Measurements from ENCODE around the gene PRDX4. TPM values are rescaled to one million over a fixed set of nuclear protein-coding genes. Genes with fewer than 3 reads are reported as not detected.

Gene PRDX4
- total and polyA plus RNA-seq, 2 experiments from 2014 or later, result 649 to 841 TPM

- no peaks in the 10 kb centered on the region for H3K9me3 ChIP-seq (ENCODE audit: low read depth)
- no peaks in the 10 kb centered on the region for H3K27me3 ChIP-seq
- H3K27ac ChIP-seq, result no peak overlapping the region
- H3K79me2 ChIP-seq, result no peaks in the 10 kb centered on the region
- no peak overlapping the region for H2AFZ ChIP-seq
- H3K4me2 ChIP-seq, result no peak overlapping the region
- H4K20me1 ChIP-seq (ENCODE audit: insufficient read depth, poor library complexity, severe bottlenecking), result no peaks in the 10 kb centered on the region
- no peak for TF ChIP-seq CTCF (IDR thresholded peaks at IDR 0.05; ENCODE audit: poor library complexity)
- TF ChIP-seq EZH2 (IDR thresholded peaks at IDR 0.05; ENCODE audit: borderline replicate concordance), result no peak
- no peak for TF ChIP-seq EZH2phosphoT487 (IDR thresholded peaks at IDR 0.05; ENCODE audit: low read depth, severe bottlenecking, unreplicated experiment)
- H3K4me3 ChIP-seq, result no peak overlapping the region
- no peaks in the 10 kb centered on the region for H3K9me2 ChIP-seq (replicated peaks; ENCODE audit: insufficient read depth)
- H3K4me1 ChIP-seq (ENCODE audit: insufficient read depth), result no peaks in the 10 kb centered on the region
- WGBS (ENCODE audit: low lambda C conversion rate, missing lambda C conversion rate), result 83% methylated on average over 8 of the region's 8 CpGs
- no peaks in the 10 kb centered on the region for H3K36me3 ChIP-seq (replicated peaks; ENCODE audit: insufficient read depth, low read depth)
- no peak for DNase-seq (ENCODE audit: low spot score)
Observed at GRCh38 chrX:23720117-23720677, 52.9 kb downstream of the PRDX4 start.

DNA sequence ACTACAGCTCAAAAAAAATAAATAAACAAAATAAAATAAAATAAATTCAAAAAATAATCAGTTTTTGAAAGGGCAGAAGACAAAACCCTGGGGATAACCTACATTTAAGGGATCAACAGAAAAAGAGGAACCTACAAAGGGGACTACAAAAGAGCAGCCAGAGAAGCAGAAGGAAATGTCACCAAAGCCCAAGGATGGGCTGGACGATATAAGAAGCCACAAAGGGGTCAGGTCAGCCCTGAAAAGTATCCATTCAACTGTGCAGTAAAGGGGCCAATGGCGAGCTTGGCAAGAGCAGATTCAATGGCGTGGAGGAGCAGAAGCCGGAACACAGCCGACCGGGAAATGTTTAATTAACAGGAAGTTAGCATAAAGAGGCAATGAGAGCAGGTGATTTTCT, 58.9 kb downstream of the PRDX4 start:
- Histone ChIP-seq H3K4me2 (no peak overlapping the region), H3K79me2 (no peaks in the 10 kb centered on the region), H4K20me1 (ENCODE audit: insufficient read depth, poor library complexity, severe bottlenecking) (no peaks in the 10 kb centered on the region), H3K27me3 (no peaks in the 10 kb centered on the region), H3K36me3 (replicated peaks; ENCODE audit: insufficient read depth, low read depth) (no peaks in the 10 kb centered on the region), H3K4me1 (ENCODE audit: insufficient read depth) (no peaks in the 10 kb centered on the region), H3K9me2 (replicated peaks; ENCODE audit: insufficient read depth) (no peaks in the 10 kb centered on the region), H3K4me3 (no peak overlapping the region), H3K9me3 (ENCODE audit: low read depth) (no peaks in the 10 kb centered on the region), H2AFZ (no peak overlapping the region), H3K27ac (no peak overlapping the region)
- TF ChIP-seq EZH2 (IDR thresholded peaks at IDR 0.05; ENCODE audit: borderline replicate concordance), result no peak
- no peak for TF ChIP-seq CTCF (IDR thresholded peaks at IDR 0.05; ENCODE audit: poor library complexity)
- TF ChIP-seq EZH2phosphoT487 (IDR thresholded peaks at IDR 0.05; ENCODE audit: low read depth, severe bottlenecking, unreplicated experiment), result no peak
- WGBS (ENCODE audit: low lambda C conversion rate, missing lambda C conversion rate), result 96% methylated on average over 6 of the region's 6 CpGs
- DNase-seq (ENCODE audit: low spot score), result no peak

- no peaks in the 10 kb centered on the region for H3K36me3 ChIP-seq (replicated peaks; ENCODE audit: insufficient read depth, low read depth)
- no peaks in the 10 kb centered on the region for H3K27me3 ChIP-seq
- H3K9me2 ChIP-seq (replicated peaks; ENCODE audit: insufficient read depth), result no peaks in the 10 kb centered on the region
- H2AFZ ChIP-seq, result no peak overlapping the region
- 98% methylated on average over 3 of the region's 3 CpGs for WGBS (ENCODE audit: low lambda C conversion rate, missing lambda C conversion rate)
- H3K79me2 ChIP-seq, result no peaks in the 10 kb centered on the region
- no peak for TF ChIP-seq CTCF (IDR thresholded peaks at IDR 0.05; ENCODE audit: poor library complexity)
- TF ChIP-seq EZH2phosphoT487 (IDR thresholded peaks at IDR 0.05; ENCODE audit: low read depth, severe bottlenecking, unreplicated experiment), result no peak
- TF ChIP-seq EZH2 (IDR thresholded peaks at IDR 0.05; ENCODE audit: borderline replicate concordance), result no peak
- no peaks in the 10 kb centered on the region for H3K4me1 ChIP-seq (ENCODE audit: insufficient read depth)
- DNase-seq (ENCODE audit: low spot score), result no peak
- H3K9me3 ChIP-seq (ENCODE audit: low read depth), result no peaks in the 10 kb centered on the region
- no peak overlapping the region for H3K4me3 ChIP-seq
- H3K27ac ChIP-seq, result no peak overlapping the region
- no peaks in the 10 kb centered on the region for H4K20me1 ChIP-seq (ENCODE audit: insufficient read depth, poor library complexity, severe bottlenecking)
- H3K4me2 ChIP-seq, result no peak overlapping the region
Observed at GRCh38 chrX:23727206-23727605, 59.9 kb downstream of the PRDX4 start.

Measured in hepatocyte (in vitro differentiated cells).